GM12801 (cell line): Measurements from ENCODE around the gene KCNIP4.

Source experiments
- CTCF ChIP-seq: IDR thresholded peaks from one replicate; pipeline ENCODE4 v1.5.1; 2011; ENCODE audit warnings: control low read depth; ENCODE audit not compliant: insufficient read length; ENCODE audit errors: extremely low read depth

Gene KCNIP4

GRCh38 chr4:21198683-21199082 is 749.9 kb downstream of the KCNIP4 start:
- no peak for TF ChIP-seq CTCF

- no peak for TF ChIP-seq CTCF
Measured at GRCh38 chr4:21195682-21196081, 752.9 kb downstream of the KCNIP4 start.

DNA sequence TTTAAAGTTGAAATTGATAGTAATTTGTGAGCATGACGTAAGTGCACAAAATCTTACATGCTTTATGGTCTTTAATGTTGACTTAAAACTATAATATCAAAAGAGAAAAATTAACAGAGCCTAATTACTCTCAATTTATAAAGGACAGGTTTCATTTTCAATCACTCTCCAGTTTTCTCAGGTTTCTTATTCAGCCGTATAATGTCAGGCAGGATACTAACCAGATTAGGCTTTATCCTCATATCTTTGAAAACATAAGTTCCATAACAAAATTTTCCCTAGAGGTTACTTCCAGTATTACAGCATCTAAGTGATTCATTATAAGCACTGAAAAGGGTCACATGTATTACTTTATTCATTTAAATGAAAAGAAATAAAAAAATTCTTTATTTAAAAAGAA is 756.2 kb downstream of the KCNIP4 start:
- TF ChIP-seq CTCF: no peak

GRCh38 chr4:21191317-21191716 is 757.3 kb downstream of the KCNIP4 start:
- no peak for TF ChIP-seq CTCF

DNA sequence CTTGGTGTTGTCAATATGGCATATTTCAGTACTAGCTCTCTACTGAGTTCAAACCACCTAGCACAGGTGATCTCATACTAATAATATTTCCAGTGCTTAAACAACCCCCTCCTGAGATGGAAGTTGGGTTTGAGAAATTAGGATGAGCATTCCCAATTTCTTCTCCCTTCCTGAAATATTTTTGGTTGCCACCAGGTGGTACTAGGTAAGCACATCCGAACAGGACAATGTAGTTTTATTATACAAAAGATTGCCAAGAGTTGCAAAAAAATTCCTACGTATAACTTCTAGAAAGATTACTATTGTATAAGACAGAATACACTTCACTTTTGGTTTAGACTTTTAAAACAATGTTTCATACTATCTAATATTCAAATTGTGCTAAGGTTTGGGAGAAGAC is 763.8 kb downstream of the KCNIP4 start:
- no peak for TF ChIP-seq CTCF

DNA sequence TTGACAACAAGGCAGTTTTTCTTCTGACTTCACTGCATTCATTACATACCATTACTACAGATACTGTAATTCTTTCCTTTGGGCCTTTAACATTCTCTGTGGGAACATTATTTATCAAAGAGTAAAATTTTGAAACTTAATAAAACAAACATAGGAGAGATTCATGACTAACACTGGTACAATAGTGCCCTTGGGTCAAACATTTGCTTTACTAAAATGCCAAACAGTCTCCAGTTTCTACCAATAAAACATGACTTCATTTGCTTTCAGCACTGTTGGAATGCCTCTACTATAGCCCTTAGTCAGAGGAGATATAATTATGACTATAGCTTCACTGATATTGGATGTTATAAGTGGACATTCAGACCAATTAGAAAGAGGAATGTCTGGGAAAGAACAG is 766.9 kb downstream of the KCNIP4 start:
- no peak for TF ChIP-seq CTCF

- TF ChIP-seq CTCF: no peak
Measured at GRCh38 chr4:21177871-21178270, 770.7 kb downstream of the KCNIP4 start.

DNA sequence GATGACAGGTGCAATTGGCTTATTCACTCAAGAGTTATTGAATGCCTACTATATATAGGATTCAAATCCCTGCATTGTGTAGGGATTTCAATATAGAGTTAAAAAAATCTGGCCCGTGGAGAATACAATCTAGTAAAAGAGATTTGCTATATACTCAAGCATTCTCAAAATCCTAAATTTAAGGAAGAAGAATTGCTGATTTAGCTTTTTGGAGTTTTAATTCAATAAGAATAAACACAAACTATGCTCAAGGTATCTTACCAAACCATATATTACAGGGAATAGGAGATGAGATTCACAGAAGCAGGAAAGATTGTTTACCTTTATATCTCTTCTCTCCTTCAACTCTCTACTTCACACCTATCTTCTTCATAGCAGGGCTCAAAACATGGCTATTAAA is 771.5 kb downstream of the KCNIP4 start:
- TF ChIP-seq CTCF: no peak
